Smooth muscle cell (in vitro differentiated cells): ENCODE results near the gene TTYH3. TPM values are rescaled to one million over a fixed set of nuclear protein-coding genes. Genes with fewer than 3 reads are reported as not detected.

Source experiments
- DNase-seq: peaks from one replicate; lab custom pipeline; 2025; ENCODE audit not compliant: unreplicated experiment; lab: John Stamatoyannopoulos, UW
- H2AFZ ChIP-seq: fragments of 200-600 bp; sonication (generic); 2 replicates; pipeline ENCODE4 v1.6.0; 2016; ENCODE audit warnings: antibody characterized with exemption, low read depth, mild to moderate bottlenecking
- H3F3A ChIP-seq: fragments of 200-600 bp; sonication (generic); 2 replicates; pipeline ENCODE4 v1.6.0; 2017; ENCODE audit warnings: antibody characterized with exemption, low read depth
- H3K27ac ChIP-seq: fragments of 200-600 bp; sonication (generic); 2 replicates; pipeline ENCODE4 v1.5.1; 2016; ENCODE audit warnings: low read depth, mild to moderate bottlenecking
- H3K27me3 ChIP-seq: fragments of 200-600 bp; sonication (generic); 2 replicates; pipeline ENCODE4 v1.6.1; 2016; ENCODE audit warnings: low read depth, mild to moderate bottlenecking
- H3K36me3 ChIP-seq: fragments of 200-600 bp; sonication (generic); 2 replicates; pipeline ENCODE4 v1.5.1; 2016; ENCODE audit warnings: low read depth
- H3K4me1 ChIP-seq: fragments of 200-600 bp; sonication (generic); 2 replicates; pipeline ENCODE4 v1.5.1; 2016; ENCODE audit warnings: low read depth
- H3K4me2 ChIP-seq: fragments of 200-600 bp; sonication (generic); 2 replicates; pipeline ENCODE4 v1.6.0; 2016; ENCODE audit warnings: mild to moderate bottlenecking
- H3K4me3 ChIP-seq: fragments of 200-600 bp; sonication (generic); 2 replicates; pipeline ENCODE4 v1.5.1; 2016; ENCODE audit warnings: mild to moderate bottlenecking
- H3K79me2 ChIP-seq: fragments of 200-600 bp; sonication (generic); 2 replicates; pipeline ENCODE4 v1.6.0; 2016; ENCODE audit warnings: low read depth, mild to moderate bottlenecking
- H3K9ac ChIP-seq: fragments of 200-600 bp; sonication (generic); 2 replicates; pipeline ENCODE4 v1.6.0; 2016; ENCODE audit warnings: low read depth
- H3K9me3 ChIP-seq: fragments of 200-600 bp; sonication (generic); replicated peaks from 2 replicates; pipeline ENCODE4 v1.5.1; 2016; ENCODE audit warnings: low read depth
- H4K20me1 ChIP-seq: fragments of 200-600 bp; sonication (generic); 2 replicates; pipeline ENCODE4 v1.6.0; 2016; ENCODE audit warnings: low read depth
- WGBS: methylation state at CpG from one replicate; pipeline ENCODE4 v1.1.7; 2016; ENCODE audit warnings: low lambda C conversion rate; 5-methylcytosine and 5-hydroxymethylcytosine counted together
- polyA plus RNA-seq: library from polyadenylated mRNA; unstranded; fragments of >200 nt; fragmentation: Nextera tagmentation; extraction: Ambion mirVana; gene quantifications from 2 replicates; pipeline ENCODE4 v1.2.1, GENCODE V29; 2016
- total RNA-seq: library from RNA; depleted of rRNA; stranded (reverse); fragments of >200 nt; gene quantifications from 2 replicates; pipeline ENCODE4 v1.2.3, GENCODE V29; 2014
- TF ChIP-seq, protein P1 (sequence below): fragments of 200-600 bp; sonication (generic); IDR thresholded peaks from 2 replicates; pipeline ENCODE4 v1.5.1; 2017; ENCODE audit warnings: borderline replicate concordance, mild to moderate bottlenecking, antibody characterized with exemption; ENCODE audit not compliant: insufficient read depth, poor library complexity, severe bottlenecking

TTYH3 gene
- total and polyA plus RNA-seq, 2 experiments from 2014 or later = 51.5 to 179 TPM

DNA sequence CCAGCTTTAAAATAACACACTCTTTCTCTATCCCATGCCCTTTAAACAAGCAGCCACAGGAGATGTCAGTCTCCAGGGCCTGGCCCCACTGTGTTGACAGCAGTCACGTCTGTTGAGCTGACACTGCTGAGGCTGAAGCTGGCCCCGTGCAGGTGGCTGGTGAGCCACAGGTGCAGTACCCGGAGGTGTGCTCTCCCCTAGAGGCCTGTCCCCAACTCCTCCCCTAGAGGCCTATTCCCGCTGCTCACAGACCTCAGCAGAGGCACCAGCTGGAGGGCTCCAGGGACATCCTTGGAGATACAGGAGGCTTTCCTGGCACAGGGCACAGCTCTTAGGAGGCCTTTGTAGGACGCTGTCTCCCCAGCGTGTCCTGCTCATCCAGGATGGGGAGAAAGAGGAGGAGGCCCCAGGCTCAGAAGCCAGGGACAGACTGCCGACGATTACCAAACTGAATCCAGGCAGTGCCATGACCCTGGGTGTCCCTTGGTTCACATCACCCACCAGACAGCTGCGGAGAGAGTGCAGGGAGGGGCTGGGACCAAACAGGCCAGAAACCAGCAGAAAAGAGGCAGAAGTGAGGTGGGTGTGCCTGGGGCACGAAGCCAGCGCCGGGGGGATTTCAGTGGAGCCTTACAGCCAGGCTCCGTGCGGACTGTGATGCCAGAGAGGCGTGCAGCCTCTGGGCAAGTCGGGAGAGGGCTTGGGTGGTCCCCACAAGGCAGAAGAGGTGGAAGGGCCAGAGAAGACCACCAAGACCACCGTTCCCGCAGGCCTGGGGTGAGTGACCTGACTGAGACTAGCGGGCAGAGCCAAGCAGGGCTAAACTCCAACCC is 18.5 kb upstream of the TTYH3 start:
- no peaks in the 10 kb centered on the region for H3K27me3 ChIP-seq
- no peak overlapping the region for H3K4me3 ChIP-seq
- peak overlapping the region; percentile 0 for H3K4me2 ChIP-seq
- no peaks in the 10 kb centered on the region for H4K20me1 ChIP-seq
- peak overlapping the region; percentile 6 for H3K27ac ChIP-seq
- WGBS = 92% methylated on average over 19 of the region's 19 CpGs
- H2AFZ ChIP-seq = no peak overlapping the region
- H3F3A ChIP-seq = peaks cover 5% of the 10 kb centered on the region
- no peak overlapping the region for H3K9ac ChIP-seq
- no peaks in the 10 kb centered on the region for H3K9me3 ChIP-seq
- TF ChIP-seq, protein P1, sequence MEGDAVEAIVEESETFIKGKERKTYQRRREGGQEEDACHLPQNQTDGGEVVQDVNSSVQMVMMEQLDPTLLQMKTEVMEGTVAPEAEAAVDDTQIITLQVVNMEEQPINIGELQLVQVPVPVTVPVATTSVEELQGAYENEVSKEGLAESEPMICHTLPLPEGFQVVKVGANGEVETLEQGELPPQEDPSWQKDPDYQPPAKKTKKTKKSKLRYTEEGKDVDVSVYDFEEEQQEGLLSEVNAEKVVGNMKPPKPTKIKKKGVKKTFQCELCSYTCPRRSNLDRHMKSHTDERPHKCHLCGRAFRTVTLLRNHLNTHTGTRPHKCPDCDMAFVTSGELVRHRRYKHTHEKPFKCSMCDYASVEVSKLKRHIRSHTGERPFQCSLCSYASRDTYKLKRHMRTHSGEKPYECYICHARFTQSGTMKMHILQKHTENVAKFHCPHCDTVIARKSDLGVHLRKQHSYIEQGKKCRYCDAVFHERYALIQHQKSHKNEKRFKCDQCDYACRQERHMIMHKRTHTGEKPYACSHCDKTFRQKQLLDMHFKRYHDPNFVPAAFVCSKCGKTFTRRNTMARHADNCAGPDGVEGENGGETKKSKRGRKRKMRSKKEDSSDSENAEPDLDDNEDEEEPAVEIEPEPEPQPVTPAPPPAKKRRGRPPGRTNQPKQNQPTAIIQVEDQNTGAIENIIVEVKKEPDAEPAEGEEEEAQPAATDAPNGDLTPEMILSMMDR = no peak
- H3K4me1 ChIP-seq = peaks cover 12% of the 10 kb centered on the region
- DNase-seq = no peak
- no peaks in the 10 kb centered on the region for H3K36me3 ChIP-seq
- H3K79me2 ChIP-seq = no peaks in the 10 kb centered on the region

DNA sequence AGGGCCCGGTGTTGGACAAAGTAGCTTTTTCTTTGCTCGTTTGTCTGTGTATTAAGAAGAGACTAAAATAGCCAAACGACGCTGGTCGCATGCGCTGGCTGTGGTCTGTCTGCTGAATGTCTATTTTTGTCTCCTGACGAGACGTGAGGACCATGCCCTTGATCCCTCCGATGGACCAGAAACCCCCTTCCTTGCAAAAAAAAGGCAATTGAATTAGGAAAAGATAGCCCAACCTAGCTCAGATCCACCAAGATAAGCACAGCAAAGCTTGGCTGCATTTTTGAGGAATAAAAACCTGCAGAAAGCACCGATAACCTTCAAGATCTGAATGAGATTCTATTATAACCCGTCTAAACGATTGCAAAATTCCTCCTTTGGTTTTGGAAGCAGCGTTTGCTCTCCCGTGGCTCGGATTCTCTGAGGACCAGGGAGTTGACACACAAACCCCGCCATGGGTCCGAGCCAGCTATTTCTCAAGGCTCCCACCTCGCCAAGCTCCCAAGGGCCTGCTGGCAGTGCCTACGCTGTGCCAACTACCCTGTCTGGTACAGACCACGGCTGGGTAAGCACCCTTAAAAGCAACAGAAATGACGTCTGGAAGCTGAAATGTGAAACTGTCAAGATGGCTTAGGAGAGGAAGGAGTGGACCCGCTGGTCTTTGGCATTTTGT is 17.7 kb upstream of the TTYH3 start:
- Histone ChIP-seq H3K27ac (peak overlapping the region; percentile 6), H3F3A (peaks cover 5% of the 10 kb centered on the region), H3K4me1 (peaks cover 12% of the 10 kb centered on the region), H4K20me1 (no peaks in the 10 kb centered on the region), H3K4me3 (no peak overlapping the region), H2AFZ (no peak overlapping the region), H3K79me2 (no peaks in the 10 kb centered on the region), H3K4me2 (peak overlapping the region; percentile 9), H3K36me3 (no peaks in the 10 kb centered on the region), H3K27me3 (no peaks in the 10 kb centered on the region), H3K9ac (no peak overlapping the region), H3K9me3 (no peaks in the 10 kb centered on the region)
- TF ChIP-seq, protein P1 = no peak
- 53% methylated on average over 22 of the region's 22 CpGs for WGBS
- no peak for DNase-seq

DNA sequence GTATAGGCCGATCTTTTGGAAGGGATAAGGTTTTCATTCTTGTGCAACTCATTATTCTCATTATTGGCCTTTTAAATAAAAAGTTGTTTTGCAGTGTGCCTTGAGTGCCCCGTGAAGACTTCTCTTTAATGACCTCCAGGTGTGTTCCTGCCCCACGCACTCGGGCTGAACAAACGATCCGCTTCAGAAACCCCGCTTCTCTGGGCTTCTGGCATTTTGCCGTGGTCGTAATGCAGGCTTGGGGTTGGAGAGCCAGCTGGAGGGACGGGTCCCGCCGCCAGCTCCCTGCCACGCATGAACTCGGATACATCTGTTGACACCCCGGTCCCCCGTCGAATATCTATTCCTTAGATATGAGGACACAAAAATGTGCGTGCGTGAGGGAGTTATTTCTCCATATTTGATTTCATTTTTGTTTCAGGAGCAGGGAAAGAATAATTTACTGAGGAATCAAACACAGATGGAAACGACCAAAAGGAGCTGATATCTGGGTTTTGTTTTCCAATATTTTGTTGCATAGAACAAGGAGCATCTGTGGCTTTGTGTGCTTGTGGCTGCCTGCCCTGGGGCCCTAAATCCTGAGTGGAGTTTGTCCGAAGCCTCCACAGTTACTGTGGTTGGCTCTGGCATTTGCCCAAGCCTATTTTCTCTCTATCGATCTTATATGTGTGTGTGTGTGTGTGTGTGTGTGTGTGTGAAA is 17.0 kb upstream of the TTYH3 start:
- no peak overlapping the region for H3K4me2 ChIP-seq
- no peak for DNase-seq
- peaks cover 5% of the 10 kb centered on the region for H3F3A ChIP-seq
- no peak overlapping the region for H2AFZ ChIP-seq
- no peak overlapping the region for H3K4me3 ChIP-seq
- no peaks in the 10 kb centered on the region for H4K20me1 ChIP-seq
- no peaks in the 10 kb centered on the region for H3K36me3 ChIP-seq
- H3K27me3 ChIP-seq = no peaks in the 10 kb centered on the region
- 94% methylated on average over 22 of the region's 22 CpGs for WGBS
- H3K27ac ChIP-seq = peak overlapping the region; percentile 0
- H3K4me1 ChIP-seq = peaks cover 12% of the 10 kb centered on the region
- no peaks in the 10 kb centered on the region for H3K79me2 ChIP-seq
- no peaks in the 10 kb centered on the region for H3K9me3 ChIP-seq
- TF ChIP-seq, protein P1 = no peak
- H3K9ac ChIP-seq = no peak overlapping the region
